Activated CD8-positive, alpha-beta memory T cell treated with anti-CD3 and anti-CD28 coated beads for 4 hours (primary cell): Measurements from ENCODE around the gene C19orf33.

ENCODE experiments used
- DNase-seq, 2 donors: peaks; one replicate each; pipeline ENCODE4 v3.0.0-alpha.2; 2020; ENCODE audit warnings: low read depth in 2 of 2

Gene C19orf33

GRCh38 chr19:38280030-38280921 lies 23.8 kb upstream of the C19orf33 start:
- no peak for DNase-seq

GRCh38 chr19:38281811-38282566 lies 22.1 kb upstream of the C19orf33 start:
- DNase-seq: no peak

DNA sequence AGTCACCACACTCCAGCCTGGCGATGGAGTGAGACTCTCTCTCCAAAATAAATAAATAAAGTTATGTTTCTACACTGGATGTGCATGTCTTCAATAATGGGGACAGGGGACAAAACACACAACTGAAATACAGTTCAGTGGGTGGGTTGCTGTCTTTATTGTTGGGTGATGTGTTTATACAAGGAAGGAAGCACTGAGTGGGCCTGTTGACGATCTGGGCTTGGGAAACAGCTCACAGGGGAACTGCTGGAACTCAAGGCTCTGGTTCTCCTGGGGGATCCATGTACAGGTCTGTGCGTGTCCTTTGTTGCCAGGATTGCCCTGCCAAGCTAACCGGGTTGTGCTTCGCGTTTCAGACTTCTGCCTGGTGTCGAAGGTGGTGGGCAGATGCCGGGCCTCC lies 20.8 kb upstream of the C19orf33 start:
- DNase-seq: no peak

- DNase-seq: no peak
Observed at GRCh38 chr19:38284422-38284821, 19.6 kb upstream of the C19orf33 start.

DNA sequence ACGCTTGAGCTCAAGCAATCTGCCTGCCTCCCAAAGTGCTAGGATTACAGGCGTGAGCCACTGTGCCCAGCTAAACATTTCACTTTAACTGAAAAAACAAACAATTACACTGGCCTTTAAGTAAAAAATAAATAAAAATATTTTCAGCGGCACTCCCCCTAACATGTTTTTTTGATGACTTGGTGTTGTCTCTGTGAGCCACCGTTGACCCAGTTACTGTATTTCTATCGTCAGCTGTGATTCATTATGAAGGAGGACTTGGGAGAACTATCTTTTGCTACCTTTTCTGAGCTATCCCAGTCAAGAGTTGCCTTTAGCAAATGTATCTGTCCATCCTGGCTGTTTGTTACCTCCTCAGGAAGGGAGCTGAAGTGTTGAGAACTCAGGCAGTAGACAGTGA lies 18.5 kb upstream of the C19orf33 start:
- DNase-seq: no peak

GRCh38 chr19:38287604-38288003 lies 16.4 kb upstream of the C19orf33 start:
- no peak for DNase-seq

DNA sequence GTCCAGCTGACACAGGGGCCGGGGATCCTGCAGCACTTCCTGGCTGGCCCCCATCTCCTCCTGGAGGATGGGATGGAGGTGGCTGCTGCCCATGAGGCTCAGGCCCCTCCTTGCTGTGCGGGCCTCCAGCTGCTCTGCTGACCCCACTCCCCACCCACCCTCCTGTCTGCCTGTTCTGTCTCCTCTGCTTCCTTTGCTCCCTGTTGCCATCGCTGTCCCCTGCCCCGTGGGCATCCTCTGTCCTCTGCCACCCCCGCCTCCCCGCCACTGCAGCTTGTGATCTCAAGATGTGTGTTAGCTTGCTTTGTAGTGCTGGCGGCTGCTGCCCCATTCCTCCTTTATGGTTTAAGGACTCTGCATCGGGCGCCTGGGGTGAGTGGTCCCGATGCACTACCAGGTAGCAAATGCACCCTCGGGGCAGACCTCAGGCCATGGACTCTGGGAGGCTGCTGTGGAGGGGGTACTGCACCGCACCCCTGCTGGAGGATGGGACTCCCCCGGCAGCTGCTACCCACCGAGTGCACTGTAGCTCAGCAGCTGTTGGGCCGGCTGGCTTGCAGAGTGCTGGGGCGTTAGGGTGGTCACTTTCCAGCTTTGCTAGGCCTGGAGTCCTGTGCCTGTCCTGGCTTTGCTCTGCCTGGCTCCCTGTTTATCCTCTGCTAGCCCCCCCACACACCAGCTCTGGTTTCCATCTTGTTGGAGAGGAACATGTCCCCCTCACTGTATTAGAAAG lies 15.8 kb upstream of the C19orf33 start:
- DNase-seq: no peak

DNA sequence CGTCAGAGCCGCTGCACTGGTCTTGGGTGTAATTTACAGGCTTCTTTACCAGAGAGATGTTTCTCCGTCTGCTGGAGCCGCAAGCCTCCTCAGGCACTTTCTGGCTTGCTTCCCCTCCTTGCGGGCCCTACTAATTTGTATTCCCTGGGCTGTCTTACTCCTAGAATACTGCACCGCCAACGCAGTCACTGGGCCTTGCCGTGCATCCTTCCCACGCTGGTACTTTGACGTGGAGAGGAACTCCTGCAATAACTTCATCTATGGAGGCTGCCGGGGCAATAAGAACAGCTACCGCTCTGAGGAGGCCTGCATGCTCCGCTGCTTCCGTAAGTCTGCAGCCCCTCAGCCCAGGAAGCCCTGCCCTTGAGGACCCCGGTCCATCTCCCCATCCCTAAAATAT lies 14.1 kb upstream of the C19orf33 start:
- no peak for DNase-seq

DNA sequence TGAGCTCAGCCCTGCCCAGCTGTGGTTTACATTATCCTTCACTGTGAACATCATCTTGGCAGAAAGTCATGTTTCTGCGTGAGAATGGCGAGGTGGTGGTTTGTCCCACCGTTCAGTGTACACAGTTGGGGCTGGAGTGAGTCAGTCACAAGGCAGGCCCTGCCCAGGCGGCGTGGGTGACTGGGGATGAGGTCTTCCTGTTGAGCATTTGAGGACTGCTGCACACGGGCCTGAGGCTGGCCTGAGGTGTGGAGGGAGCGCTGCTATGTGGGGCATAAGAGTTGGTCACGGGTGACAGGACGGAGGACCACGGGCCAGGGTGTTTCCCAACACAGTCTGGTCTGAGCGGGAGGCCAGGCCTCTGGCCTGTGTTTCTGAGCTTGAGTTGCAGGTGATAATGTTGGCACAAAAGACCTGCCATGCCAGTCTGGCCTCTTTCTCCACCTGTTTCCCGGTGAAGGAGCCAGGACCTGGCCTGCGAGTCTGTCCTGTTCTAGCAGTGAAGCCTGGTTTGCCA lies 13.4 kb upstream of the C19orf33 start:
- DNase-seq: no peak

DNA sequence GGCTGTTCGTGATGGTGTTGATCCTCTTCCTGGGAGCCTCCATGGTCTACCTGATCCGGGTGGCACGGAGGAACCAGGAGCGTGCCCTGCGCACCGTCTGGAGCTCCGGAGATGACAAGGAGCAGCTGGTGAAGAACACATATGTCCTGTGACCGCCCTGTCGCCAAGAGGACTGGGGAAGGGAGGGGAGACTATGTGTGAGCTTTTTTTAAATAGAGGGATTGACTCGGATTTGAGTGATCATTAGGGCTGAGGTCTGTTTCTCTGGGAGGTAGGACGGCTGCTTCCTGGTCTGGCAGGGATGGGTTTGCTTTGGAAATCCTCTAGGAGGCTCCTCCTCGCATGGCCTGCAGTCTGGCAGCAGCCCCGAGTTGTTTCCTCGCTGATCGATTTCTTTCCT lies 12.2 kb upstream of the C19orf33 start:
- DNase-seq: no peak

DNA sequence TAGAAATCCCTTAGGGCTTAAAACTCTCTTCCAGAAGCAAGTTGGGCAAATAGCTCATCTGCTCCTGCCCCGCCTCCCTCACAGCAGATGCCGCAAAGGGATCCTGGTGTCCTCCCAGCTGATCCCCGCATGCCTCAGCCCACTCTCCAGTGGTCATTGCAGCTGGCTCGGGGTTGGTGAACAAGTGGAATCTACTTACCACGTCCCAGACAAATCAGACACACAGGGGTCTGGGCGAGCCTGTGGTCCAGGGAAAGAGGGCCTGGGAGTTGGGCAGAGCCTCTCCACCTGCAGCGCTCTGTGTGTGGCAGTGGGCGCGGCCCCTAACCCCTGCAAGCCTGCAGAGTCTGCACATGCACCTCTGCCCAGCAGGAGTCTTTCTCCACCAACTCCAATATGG lies 10.8 kb upstream of the C19orf33 start:
- DNase-seq: no peak

DNA sequence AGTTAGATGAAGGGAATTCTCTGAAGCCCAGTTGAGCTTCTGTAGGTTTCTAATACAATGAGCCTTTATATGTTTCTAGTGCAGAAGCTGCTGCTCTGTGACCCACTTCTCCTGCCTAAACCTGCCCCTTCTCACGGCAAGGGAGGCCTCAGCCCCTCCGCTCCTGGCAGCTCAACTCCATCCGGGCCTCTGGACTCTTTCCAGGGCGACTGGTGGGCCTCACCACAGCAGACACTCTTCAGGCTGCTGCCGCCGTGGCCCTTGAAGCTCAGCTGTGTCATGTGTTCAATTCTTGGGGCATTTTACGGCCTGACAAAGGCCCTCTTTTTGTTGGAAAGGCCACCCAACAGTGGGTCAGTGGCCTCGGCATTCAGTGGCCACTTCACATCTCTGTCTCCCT lies 10.0 kb upstream of the C19orf33 start:
- no peak for DNase-seq

GRCh38 chr19:38298821-38299680 lies 5.0 kb upstream of the C19orf33 start:
- DNase-seq: no peak

DNA sequence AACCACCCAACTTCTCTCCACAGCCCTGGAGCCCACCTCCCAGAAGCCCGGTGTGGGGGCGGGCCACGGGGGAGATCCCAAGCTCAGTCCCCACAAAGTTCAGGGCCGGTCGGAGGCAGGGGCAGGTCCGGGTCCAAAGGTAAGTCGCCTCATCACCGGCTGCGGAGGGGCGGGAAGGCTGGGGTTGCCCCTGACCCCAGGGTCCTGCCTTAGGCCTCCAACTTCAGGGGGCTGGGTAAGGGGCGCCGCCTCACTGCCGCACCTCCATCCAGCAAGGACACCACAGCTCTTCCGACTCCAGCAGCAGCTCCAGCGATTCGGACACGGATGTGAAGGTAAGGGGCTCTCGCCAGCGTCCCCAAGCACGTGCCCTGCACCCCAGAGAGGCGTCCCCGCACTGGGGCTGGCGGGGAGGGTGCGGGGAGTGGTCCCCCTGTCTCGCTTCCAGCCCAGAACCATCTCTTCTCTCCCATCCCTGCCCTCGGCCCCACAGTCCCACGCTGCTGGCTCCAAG lies 358 bp downstream of the C19orf33 start:
- no peak for DNase-seq

DNA sequence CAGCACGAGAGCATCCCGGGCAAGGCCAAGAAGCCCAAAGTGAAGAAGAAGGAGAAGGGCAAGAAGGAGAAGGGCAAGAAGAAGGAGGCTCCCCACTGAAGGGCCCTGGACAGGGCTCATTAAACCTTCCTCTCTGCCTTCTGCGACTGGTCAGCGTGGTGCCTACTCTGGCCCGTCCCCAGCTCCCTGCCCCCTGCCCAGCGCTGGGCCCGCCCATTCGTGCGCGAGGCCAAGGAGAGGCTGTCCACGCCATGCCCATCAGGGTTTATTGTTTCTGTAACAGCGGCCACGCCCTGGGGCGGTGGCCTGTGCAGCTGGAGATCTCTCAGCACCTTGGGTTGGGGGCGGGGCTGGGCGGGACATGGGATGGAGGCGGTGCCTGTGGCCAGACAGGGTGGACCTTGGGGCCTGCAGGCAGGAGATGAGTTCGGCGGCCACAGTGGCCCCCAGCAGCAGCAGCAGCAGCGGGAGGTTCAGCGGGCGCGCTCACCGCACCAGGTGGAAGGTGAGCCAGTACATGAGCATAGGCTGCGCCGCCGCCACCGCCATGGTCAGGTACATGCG lies 897 bp downstream of the C19orf33 start:
- no peak for DNase-seq

DNA sequence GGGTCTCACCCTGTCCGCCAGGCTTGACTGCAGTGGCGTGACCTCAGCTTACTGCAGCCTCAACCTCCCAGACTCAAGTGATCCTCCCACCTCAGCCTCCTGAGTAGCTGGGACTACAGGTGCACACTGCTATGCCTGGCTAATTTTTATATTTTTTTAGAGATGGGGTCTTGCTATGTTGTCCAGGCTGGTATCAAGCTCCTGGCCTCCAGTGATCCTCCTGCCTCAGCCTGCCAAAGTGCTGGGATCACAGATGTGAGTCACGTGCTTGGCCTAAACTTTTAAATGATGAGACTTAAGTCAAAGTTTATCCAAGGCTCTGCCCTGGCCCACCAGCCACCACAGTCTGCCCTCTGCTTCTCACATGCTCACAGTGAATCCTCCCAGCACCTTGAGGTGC lies 2.2 kb downstream of the C19orf33 start:
- DNase-seq: no peak

DNA sequence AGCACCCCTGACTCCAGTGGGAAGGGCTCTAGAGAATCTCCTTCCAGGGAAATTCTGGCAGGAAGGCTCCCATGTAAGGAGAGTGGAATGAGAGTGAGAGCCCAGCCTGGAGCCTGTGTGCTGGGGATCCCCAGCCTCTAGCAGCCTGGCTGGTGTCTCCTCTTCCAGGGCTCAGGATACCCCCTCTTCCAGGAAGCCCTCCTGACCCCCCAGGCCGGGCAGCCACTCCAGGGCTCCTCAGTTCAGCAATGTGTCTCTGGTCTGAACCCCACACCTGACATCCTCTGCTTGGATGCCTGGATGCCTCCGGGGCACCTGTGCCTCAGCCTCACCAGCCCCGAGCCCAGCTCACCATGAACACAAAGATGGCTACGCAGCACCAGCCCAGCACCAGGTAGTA lies 3.0 kb downstream of the C19orf33 start:
- no peak for DNase-seq

DNA sequence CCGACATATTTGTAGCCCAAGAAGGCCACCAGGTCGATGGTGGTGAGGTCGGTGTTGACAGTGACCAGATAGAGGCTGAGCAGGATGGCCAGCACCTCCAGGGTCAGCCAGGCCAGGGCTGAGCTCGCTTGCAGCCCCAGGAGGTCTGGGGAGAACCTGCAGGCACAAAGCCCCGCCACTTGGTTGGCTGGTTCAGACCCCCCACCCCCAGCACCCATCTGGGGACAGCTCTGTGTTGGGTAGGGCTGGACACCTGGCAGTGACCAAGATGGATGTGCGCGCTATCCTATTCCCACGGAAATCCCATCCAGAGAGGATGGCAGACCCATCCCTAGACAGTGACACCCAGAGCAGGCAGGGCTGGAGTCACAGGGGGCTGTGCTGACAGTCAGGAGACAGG lies 3.5 kb downstream of the C19orf33 start:
- DNase-seq: no peak

DNA sequence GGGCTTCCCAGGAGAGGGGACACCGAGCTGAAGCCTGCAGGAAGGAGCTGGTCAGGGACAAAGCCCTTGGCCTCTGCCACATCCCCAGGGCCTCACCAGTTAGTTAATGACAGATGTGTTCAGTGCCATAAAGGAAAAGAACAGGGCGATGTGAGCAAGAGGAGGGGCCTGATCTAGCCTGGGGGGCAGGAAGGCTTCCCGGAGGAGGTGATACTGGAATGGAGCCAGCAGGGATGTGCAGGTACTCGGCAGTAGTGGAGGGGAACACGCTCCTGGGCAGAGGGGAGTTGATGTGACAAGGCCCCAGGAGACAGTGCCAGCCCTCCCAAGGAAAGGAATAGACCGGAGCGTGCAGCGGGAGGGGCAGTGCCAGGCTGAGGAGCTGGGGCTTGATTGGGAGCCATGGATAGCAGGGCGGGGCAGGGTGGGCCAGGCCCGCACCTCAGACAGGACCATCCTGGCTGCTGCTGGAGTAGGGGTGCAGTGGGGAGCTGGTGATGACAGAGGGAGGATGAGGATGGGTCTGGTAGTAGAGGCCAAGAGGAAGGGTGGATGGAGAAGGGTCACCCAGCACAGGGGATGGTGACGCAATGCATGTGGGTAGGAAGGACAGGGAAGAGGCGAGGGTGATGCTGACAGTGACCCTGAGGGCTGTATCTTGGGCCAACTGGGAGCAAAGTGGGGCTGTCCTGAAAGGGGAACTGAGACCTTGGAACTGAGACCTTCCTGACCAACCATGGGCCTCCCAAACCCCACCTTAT lies 4.1 kb downstream of the C19orf33 start:
- DNase-seq: no peak
